Prostate gland (tissue), 2 donors: ENCODE measurements around the gene RAPGEF2. TPM values are rescaled to one million over a fixed set of nuclear protein-coding genes. Genes with fewer than 3 reads are reported as not detected.

Experiments
- DNase-seq: peaks from one replicate; pipeline ENCODE4 v3.0.0-alpha.2; 2019; ENCODE audit warnings: low spot score
- H3K27ac ChIP-seq, 2 donors: fragments of 200-600 bp; sonication (generic); 2 replicates each; pipeline ENCODE4 v1.5.1; 2017 to 2019
- H3K27me3 ChIP-seq: fragments of 200-600 bp; sonication (generic); replicated peaks from 2 replicates; pipeline ENCODE4 v1.5.1; 2019; ENCODE audit not compliant: insufficient read depth
- H3K36me3 ChIP-seq, 2 donors: fragments of 200-600 bp; sonication (generic); 1 replicate in 1 of 2; 2 replicates in 1 of 2; pipeline versions ENCODE4 v1.5.1 to v1.8.1; 2017 to 2019
- H3K4me1 ChIP-seq: fragments of 200-600 bp; sonication (generic); replicated peaks from 2 replicates; pipeline ENCODE4 v1.5.1; 2019
- H3K4me3 ChIP-seq, 2 donors: fragments of 200-600 bp; sonication (generic); 2 replicates each; pipeline ENCODE4 v1.5.1; 2017 to 2019
- H3K9me3 ChIP-seq: fragments of 200-600 bp; sonication (generic); 2 replicates; pipeline ENCODE4 v1.5.1; 2017
- CTCF ChIP-seq, 4 experiments: fragments of 200-600 bp in 2 of 4; fragments of 450-650 bp in 2 of 4; sonication (generic) in 2 of 4; IDR thresholded peaks; 1 replicate in 3 of 4; 2 replicates in 1 of 4; pipeline ENCODE4 v1.5.1; 2016 to 2019; ENCODE audit warnings: antibody characterized with exemption in 4 of 4, mild to moderate bottlenecking in 2 of 4, moderate library complexity in 2 of 4
- POLR2A ChIP-seq: fragments of 450-650 bp; IDR thresholded peaks from one replicate; pipeline ENCODE4 v1.6.1; 2016; ENCODE audit warnings: antibody characterized with exemption, mild to moderate bottlenecking
- POLR2AphosphoS5 ChIP-seq: sonication (generic); formaldehyde crosslinking; IDR thresholded peaks from one replicate; pipeline ENCODE4 v1.6.1; 2017; ENCODE audit warnings: antibody characterized with exemption
- WGBS: methylation state at CpG from one replicate; pipeline ENCODE4 v1.1.5; 2018; 5-methylcytosine and 5-hydroxymethylcytosine counted together
- intact Hi-C: fragments of 100-400 bp; cut with DNase I; formaldehyde crosslinking; loops from one replicate; pipeline ENCODE4 v1.14.2; 2022
- total RNA-seq, 2 donors: library from RNA; depleted of rRNA; stranded (reverse); fragments of >200 nt; gene quantifications; one replicate each; pipeline ENCODE4 v1.1.0, GENCODE V29; 2016

RAPGEF2 gene
- total RNA-seq, 2 donors from 2014 or later = 29.2 to 29.5 TPM

- no peak for DNase-seq
- H3K27me3 ChIP-seq = no peaks in the 10 kb centered on the region
- H3K4me1 ChIP-seq = no peaks in the 10 kb centered on the region
- H3K9me3 ChIP-seq = no peaks in the 10 kb centered on the region
- H3K27ac ChIP-seq = no peak overlapping the region
- WGBS = 84% methylated on average over 5 of the region's 5 CpGs
- intact Hi-C loops = no loop called here
- H3K4me3 ChIP-seq = no peak overlapping the region
- H3K36me3 ChIP-seq = no peaks in the 10 kb centered on the region
- TF ChIP-seq POLR2A = no peak
- TF ChIP-seq POLR2AphosphoS5 = no peak
- no peak for TF ChIP-seq CTCF (IDR thresholded peaks at IDR 0.05)
These were observed 47.5 kb downstream of the RAPGEF2 start for GRCh38 chr4:159150396-159150795.

GRCh38 chr4:159150821-159151390 is 48.0 kb downstream of the RAPGEF2 start:
- Histone ChIP-seq H3K4me1 (no peaks in the 10 kb centered on the region), H3K27me3 (no peaks in the 10 kb centered on the region), H3K9me3 (no peaks in the 10 kb centered on the region), H3K27ac (no peak overlapping the region), H3K4me3 (no peak overlapping the region), H3K36me3 (no peaks in the 10 kb centered on the region)
- 89% methylated on average over 4 of the region's 4 CpGs for WGBS
- intact Hi-C loops = no loop called here
- no peak for TF ChIP-seq CTCF (IDR thresholded peaks at IDR 0.05)
- no peak for TF ChIP-seq POLR2A
- no peak for TF ChIP-seq POLR2AphosphoS5
- no peak for DNase-seq

GRCh38 chr4:159151689-159152088 is 48.8 kb downstream of the RAPGEF2 start:
- WGBS = 96% methylated on average over 1 of the region's 1 CpG
- H3K9me3 ChIP-seq = no peaks in the 10 kb centered on the region
- no peak for TF ChIP-seq POLR2A
- no peak for TF ChIP-seq CTCF (IDR thresholded peaks at IDR 0.05)
- no peak for TF ChIP-seq POLR2AphosphoS5
- H3K4me3 ChIP-seq = no peak overlapping the region
- no peak overlapping the region for H3K27ac ChIP-seq
- intact Hi-C loops = no loop called here
- no peaks in the 10 kb centered on the region for H3K4me1 ChIP-seq
- DNase-seq = no peak
- no peaks in the 10 kb centered on the region for H3K36me3 ChIP-seq
- no peaks in the 10 kb centered on the region for H3K27me3 ChIP-seq

- Histone ChIP-seq H3K9me3 (no peaks in the 10 kb centered on the region), H3K4me3 (no peak overlapping the region), H3K27me3 (no peaks in the 10 kb centered on the region), H3K4me1 (no peaks in the 10 kb centered on the region), H3K36me3 (no peaks in the 10 kb centered on the region), H3K27ac (no peak overlapping the region)
- DNase-seq = no peak
- TF ChIP-seq POLR2A (no peak), POLR2AphosphoS5 (no peak), CTCF (IDR thresholded peaks at IDR 0.05) (no peak)
- intact Hi-C loops = no loop called here
- WGBS = 95% methylated on average over 3 of the region's 3 CpGs
These were observed 49.3 kb downstream of the RAPGEF2 start for GRCh38 chr4:159152181-159152580.

GRCh38 chr4:159153669-159154068 is 50.8 kb downstream of the RAPGEF2 start:
- no peak overlapping the region for H3K4me3 ChIP-seq
- no peak for TF ChIP-seq POLR2A
- no peak for TF ChIP-seq POLR2AphosphoS5
- no peak for TF ChIP-seq CTCF (IDR thresholded peaks at IDR 0.05)
- no peaks in the 10 kb centered on the region for H3K27me3 ChIP-seq
- no peaks in the 10 kb centered on the region for H3K36me3 ChIP-seq
- no peak overlapping the region for H3K27ac ChIP-seq
- no peaks in the 10 kb centered on the region for H3K4me1 ChIP-seq
- intact Hi-C loops = no loop called here
- WGBS = 56% methylated on average over 4 of the region's 4 CpGs
- H3K9me3 ChIP-seq = no peaks in the 10 kb centered on the region
- no peak for DNase-seq
